ENCODE data around the gene KMT2E.

GRCh38 chr7:105000200-105000599 is 13.8 kb upstream of the KMT2E start:
- TF ChIP-seq CTCF (IDR thresholded peaks at IDR 0.05; ENCODE audit: low read depth, low read length) = no peak
- no peak for TF ChIP-seq POLR2A (IDR thresholded peaks at IDR 0.05; ENCODE audit: extremely low read depth, insufficient read length)

All from NB4 (cell line).